ENCODE data around the gene TLX1.

TLX1 gene

DNA sequence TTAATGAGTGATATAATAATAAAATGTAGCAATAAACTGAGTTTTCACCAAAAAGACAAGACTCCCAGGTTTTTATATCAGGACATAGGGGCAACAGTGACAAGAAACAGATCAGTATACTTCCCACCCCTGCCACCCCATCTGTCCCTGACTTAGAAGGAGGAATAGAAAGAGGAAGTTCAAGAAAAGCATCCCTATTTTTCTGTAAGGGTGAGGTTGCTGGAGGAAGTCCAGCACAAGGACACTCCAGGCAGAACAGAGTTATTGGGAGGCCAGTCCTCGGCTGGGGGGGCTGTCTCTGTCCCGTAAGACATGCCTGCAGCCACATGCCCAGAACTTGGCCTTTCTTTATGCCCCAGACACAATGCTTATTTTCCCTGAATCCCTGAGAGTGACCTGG, 16.5 kb upstream of the TLX1 start:
- Histone ChIP-seq H4K20me1 (ENCODE audit: control insufficient read depth, insufficient read depth, low read depth, low read length) (no peaks in the 10 kb centered on the region), H3K9me2 (replicated peaks; ENCODE audit: control insufficient read depth, low read length) (no peaks in the 10 kb centered on the region), H3K27ac (ENCODE audit: low read depth, low read length) (no peak overlapping the region), H3K79me2 (ENCODE audit: control insufficient read depth, low read length) (no peaks in the 10 kb centered on the region), H3K4me1 (ENCODE audit: control insufficient read depth, low read length) (peaks cover 12% of the 10 kb centered on the region), H3F3A (ENCODE audit: control insufficient read depth, insufficient read depth) (no peaks in the 10 kb centered on the region), H3K27me3 (ENCODE audit: control insufficient read depth, low read length) (peaks cover 13% of the 10 kb centered on the region), H3K4me3 (ENCODE audit: low read length) (no peak overlapping the region), H3K9me3 (ENCODE audit: control insufficient read depth, insufficient read depth, low read length) (no peaks in the 10 kb centered on the region), H3K4me2 (ENCODE audit: low read length) (peak overlapping the region; percentile 25), H3K36me3 (ENCODE audit: control insufficient read depth, low read length) (no peaks in the 10 kb centered on the region)
- no peak for TF ChIP-seq EZH2phosphoT487 (IDR thresholded peaks at IDR 0.05; ENCODE audit: borderline replicate concordance, low read length)
- TF ChIP-seq, protein P1, sequence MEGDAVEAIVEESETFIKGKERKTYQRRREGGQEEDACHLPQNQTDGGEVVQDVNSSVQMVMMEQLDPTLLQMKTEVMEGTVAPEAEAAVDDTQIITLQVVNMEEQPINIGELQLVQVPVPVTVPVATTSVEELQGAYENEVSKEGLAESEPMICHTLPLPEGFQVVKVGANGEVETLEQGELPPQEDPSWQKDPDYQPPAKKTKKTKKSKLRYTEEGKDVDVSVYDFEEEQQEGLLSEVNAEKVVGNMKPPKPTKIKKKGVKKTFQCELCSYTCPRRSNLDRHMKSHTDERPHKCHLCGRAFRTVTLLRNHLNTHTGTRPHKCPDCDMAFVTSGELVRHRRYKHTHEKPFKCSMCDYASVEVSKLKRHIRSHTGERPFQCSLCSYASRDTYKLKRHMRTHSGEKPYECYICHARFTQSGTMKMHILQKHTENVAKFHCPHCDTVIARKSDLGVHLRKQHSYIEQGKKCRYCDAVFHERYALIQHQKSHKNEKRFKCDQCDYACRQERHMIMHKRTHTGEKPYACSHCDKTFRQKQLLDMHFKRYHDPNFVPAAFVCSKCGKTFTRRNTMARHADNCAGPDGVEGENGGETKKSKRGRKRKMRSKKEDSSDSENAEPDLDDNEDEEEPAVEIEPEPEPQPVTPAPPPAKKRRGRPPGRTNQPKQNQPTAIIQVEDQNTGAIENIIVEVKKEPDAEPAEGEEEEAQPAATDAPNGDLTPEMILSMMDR (IDR thresholded peaks at IDR 0.05; ENCODE audit: low read depth, low read length, poor library complexity, severe bottlenecking) = no peak

DNA sequence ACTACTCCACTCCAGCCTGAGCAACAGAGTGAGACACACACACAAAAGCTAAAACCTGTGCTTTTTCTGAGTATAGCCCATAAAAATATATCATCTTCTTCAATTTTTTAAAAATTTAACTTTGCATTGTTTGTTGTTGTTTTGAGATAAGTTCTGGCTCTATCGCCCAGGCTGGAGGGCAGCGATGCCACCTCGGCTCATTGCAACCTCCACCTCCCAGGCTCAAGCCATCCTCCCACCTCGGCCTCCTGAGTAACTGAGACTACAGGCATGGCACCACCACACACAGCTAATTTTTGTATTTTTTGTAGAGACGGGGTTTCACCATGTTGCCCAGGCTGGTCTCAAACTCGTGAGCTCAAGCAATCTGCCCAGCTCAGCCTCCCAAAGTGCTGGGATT, 14.3 kb upstream of the TLX1 start:
- Histone ChIP-seq H3K9me3 (ENCODE audit: control insufficient read depth, insufficient read depth, low read length) (no peaks in the 10 kb centered on the region), H3K36me3 (ENCODE audit: control insufficient read depth, low read length) (no peaks in the 10 kb centered on the region), H3F3A (ENCODE audit: control insufficient read depth, insufficient read depth) (no peaks in the 10 kb centered on the region), H3K4me3 (ENCODE audit: low read length) (no peak overlapping the region), H3K9me2 (replicated peaks; ENCODE audit: control insufficient read depth, low read length) (no peaks in the 10 kb centered on the region), H3K27ac (ENCODE audit: low read depth, low read length) (no peak overlapping the region), H4K20me1 (ENCODE audit: control insufficient read depth, insufficient read depth, low read depth, low read length) (no peaks in the 10 kb centered on the region), H3K4me2 (ENCODE audit: low read length) (no peak overlapping the region), H3K27me3 (ENCODE audit: control insufficient read depth, low read length) (peaks cover 31% of the 10 kb centered on the region), H3K79me2 (ENCODE audit: control insufficient read depth, low read length) (no peaks in the 10 kb centered on the region), H3K4me1 (ENCODE audit: control insufficient read depth, low read length) (peaks cover 23% of the 10 kb centered on the region)
- TF ChIP-seq EZH2phosphoT487 (IDR thresholded peaks at IDR 0.05; ENCODE audit: borderline replicate concordance, low read length) = no peak
- TF ChIP-seq, protein P1 (IDR thresholded peaks at IDR 0.05; ENCODE audit: low read depth, low read length, poor library complexity, severe bottlenecking) = no peak

DNA sequence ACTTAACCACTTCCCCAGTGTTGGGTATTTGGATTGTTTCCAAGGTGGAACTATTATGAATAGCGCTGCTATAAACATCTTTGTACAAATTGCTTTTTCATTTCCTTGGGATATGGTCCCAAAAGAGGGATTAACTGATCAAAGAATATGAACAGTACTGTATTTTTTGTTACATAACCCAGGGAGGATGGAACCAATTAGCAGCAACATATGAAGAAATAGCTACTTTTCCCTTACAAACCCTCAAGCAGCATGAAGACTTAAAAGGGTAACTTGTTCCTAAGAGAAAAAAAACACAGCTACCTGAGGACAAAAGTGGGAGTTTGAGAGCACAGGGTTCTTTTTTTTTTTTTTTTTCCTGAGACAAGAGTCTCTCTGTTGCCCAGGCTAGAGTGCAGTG, 13.1 kb upstream of the TLX1 start:
- no peak for TF ChIP-seq EZH2phosphoT487 (IDR thresholded peaks at IDR 0.05; ENCODE audit: borderline replicate concordance, low read length)
- TF ChIP-seq, protein P1 (IDR thresholded peaks at IDR 0.05; ENCODE audit: low read depth, low read length, poor library complexity, severe bottlenecking) = no peak
- H3K27me3 ChIP-seq (ENCODE audit: control insufficient read depth, low read length) = peaks cover 39% of the 10 kb centered on the region

DNA sequence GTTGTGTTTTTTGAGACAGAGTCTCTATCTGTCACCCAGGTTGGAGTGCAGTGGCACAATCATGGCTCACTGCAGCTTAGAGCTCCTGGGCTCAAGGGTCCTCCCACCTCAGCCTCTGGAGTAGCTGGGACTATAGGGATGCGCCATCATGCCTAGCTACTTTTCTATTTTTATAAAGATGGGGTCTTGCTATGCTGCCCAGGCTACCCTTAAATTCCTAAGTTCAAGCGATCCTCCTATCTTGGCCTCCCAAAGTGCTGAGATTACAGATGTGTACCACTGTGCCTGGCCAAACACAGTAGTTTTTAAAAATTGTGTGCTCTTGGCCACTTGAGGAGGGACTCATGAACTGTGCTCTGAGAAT, 10.6 kb upstream of the TLX1 start:
- H3F3A ChIP-seq (ENCODE audit: control insufficient read depth, insufficient read depth) = no peaks in the 10 kb centered on the region
- H3K9me2 ChIP-seq (replicated peaks; ENCODE audit: control insufficient read depth, low read length) = no peaks in the 10 kb centered on the region
- no peak overlapping the region for H3K27ac ChIP-seq (ENCODE audit: low read depth, low read length)
- no peak overlapping the region for H3K4me3 ChIP-seq (ENCODE audit: low read length)
- H3K4me1 ChIP-seq (ENCODE audit: control insufficient read depth, low read length) = peaks cover 12% of the 10 kb centered on the region
- no peaks in the 10 kb centered on the region for H3K36me3 ChIP-seq (ENCODE audit: control insufficient read depth, low read length)
- no peaks in the 10 kb centered on the region for H3K79me2 ChIP-seq (ENCODE audit: control insufficient read depth, low read length)
- H3K27me3 ChIP-seq (ENCODE audit: control insufficient read depth, low read length) = peaks cover 59% of the 10 kb centered on the region
- H4K20me1 ChIP-seq (ENCODE audit: control insufficient read depth, insufficient read depth, low read depth, low read length) = no peaks in the 10 kb centered on the region
- TF ChIP-seq, protein P1 (IDR thresholded peaks at IDR 0.05; ENCODE audit: low read depth, low read length, poor library complexity, severe bottlenecking) = no peak
- TF ChIP-seq EZH2phosphoT487 (IDR thresholded peaks at IDR 0.05; ENCODE audit: borderline replicate concordance, low read length) = no peak
- no peaks in the 10 kb centered on the region for H3K9me3 ChIP-seq (ENCODE audit: control insufficient read depth, insufficient read depth, low read length)
- no peak overlapping the region for H3K4me2 ChIP-seq (ENCODE audit: low read length)

More for the DNA sequence above, 13.1 kb upstream of the TLX1 start:
- H3K9me3 ChIP-seq (ENCODE audit: control insufficient read depth, insufficient read depth, low read length) = no peaks in the 10 kb centered on the region
- H3K27ac ChIP-seq (ENCODE audit: low read depth, low read length) = no peak overlapping the region
- peaks cover 25% of the 10 kb centered on the region for H3K4me1 ChIP-seq (ENCODE audit: control insufficient read depth, low read length)
- no peak overlapping the region for H3K4me3 ChIP-seq (ENCODE audit: low read length)
- no peaks in the 10 kb centered on the region for H3K36me3 ChIP-seq (ENCODE audit: control insufficient read depth, low read length)
- no peaks in the 10 kb centered on the region for H3K9me2 ChIP-seq (replicated peaks; ENCODE audit: control insufficient read depth, low read length)
- no peaks in the 10 kb centered on the region for H4K20me1 ChIP-seq (ENCODE audit: control insufficient read depth, insufficient read depth, low read depth, low read length)
- H3F3A ChIP-seq (ENCODE audit: control insufficient read depth, insufficient read depth) = no peaks in the 10 kb centered on the region
- H3K4me2 ChIP-seq (ENCODE audit: low read length) = no peak overlapping the region
- no peaks in the 10 kb centered on the region for H3K79me2 ChIP-seq (ENCODE audit: control insufficient read depth, low read length)
